Measurements from ENCODE around the gene TP53I3.
"Not testable (repeated sequence)": the region's sequence is repeated elsewhere in the genome, so short reads cannot be mapped to it uniquely, and the experiment has no call there.

TP53I3 gene

GRCh38 chr2:24054366-24055010, 30.1 kb downstream of the TP53I3 start:
- DNase-seq (ENCODE audit: low read depth): no peak

- DNase-seq (ENCODE audit: low read depth): no peak
These were observed 31.7 kb downstream of the TP53I3 start for GRCh38 chr2:24052951-24053350.

- no peak for DNase-seq (ENCODE audit: low read depth)
These were observed 32.8 kb downstream of the TP53I3 start for GRCh38 chr2:24051833-24052232.

DNA sequence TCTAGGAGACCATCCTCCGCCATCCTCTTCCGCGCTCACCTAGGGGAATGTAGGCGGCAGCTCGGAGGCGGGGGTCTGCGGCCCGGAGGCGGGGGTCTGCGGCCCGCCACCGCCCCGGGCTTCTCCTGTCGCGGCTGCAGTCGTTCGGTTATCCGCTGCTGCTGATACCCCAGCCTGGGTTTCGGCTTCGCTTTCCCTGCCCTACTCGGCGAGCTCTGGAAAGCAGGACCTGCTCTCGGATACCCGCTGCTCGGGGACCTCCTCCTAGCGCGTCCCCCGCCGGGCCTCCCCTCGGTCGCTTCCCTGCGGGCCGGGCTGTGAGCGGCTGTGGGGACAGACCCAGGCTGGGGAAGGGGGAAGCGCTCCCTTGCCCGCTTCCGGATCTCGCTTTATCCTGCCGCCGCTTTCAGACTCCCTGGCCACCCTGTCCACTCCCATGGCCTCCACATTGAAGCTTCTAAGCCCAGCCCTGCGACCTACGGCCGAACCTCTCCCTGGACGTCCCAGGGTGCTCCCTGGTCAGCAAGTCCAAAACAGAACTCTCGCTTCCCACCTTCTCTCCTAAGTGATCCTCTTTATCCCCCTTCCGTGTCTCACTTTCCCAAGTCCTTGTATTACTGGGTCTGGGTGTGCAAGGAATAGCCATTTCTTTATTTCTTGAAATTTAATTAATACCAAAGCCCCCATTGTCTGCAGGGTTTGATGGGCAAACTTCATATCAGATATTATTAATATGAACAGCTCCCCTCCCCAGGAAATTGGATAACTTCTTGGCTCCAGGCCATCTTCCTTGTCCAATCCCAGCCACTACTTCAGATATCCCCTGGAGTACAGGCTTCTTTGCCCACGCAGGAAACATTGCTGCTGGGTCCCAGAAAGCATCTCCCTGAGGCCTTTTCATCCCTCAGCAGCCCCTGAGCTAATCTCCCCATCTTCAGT, 34.3 kb downstream of the TP53I3 start:
- DNase-seq (ENCODE audit: low read depth): no peak

GRCh38 chr2:24049485-24050021, 35.1 kb downstream of the TP53I3 start, which contains the start of gene FKBP1B:
Gene FKBP1B, plus strand, starts transcription at chr2:24049741. Its CDS starts 109 bp downstream, at chr2:24049850.
- no peak for DNase-seq (ENCODE audit: low read depth)

DNA sequence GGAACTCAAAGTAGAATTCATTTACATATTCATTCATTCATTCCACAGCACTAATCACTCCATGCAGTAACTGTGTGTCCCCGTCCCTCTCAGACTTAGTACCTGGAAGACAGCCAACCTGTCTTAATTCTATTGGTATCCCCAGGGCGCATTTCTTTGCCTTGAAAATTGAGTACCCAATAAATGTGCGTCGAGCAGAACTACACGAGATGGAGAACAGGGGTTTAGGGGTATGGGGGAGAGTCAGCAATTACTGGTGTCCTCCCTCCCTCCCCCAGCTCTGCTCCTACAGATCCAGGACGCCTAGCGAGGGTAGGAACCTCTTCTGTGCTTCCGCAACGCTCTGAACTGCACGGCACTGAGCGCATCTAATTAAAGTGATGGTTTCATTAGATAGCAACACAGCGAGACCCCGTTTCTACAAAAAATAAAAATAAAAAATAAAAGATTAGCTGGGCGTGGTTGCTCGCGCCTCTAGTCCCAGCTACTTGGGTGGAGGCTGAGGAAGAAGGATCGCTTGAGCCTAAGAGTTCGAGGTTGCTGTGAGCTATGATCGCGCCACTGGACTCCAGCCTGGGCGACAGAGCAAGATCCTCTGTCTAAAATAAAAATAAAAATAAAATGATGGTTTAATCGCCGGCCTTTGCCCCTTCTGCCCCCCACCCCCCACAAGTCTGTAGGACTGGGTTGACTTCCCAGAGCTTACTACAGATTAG, 35.7 kb downstream of the TP53I3 start:
- DNase-seq (ENCODE audit: low read depth): no peak

DNA sequence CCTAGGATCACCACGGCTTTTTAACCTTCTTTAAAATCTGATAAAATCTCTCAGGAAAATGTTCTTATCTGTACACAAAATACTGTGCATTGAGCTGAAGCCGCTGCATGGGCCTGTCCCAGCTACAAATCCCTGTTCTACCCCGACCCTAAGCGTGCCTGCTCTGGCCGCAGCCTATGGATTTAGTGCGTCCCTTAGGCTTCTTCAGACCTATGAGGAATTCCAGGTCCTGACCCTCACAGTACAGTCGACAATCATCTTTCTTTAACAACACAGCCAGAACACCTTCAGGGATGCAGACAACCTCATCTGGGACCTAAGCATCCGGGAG, 37.0 kb downstream of the TP53I3 start:
- no peak for DNase-seq (ENCODE audit: low read depth)

DNA sequence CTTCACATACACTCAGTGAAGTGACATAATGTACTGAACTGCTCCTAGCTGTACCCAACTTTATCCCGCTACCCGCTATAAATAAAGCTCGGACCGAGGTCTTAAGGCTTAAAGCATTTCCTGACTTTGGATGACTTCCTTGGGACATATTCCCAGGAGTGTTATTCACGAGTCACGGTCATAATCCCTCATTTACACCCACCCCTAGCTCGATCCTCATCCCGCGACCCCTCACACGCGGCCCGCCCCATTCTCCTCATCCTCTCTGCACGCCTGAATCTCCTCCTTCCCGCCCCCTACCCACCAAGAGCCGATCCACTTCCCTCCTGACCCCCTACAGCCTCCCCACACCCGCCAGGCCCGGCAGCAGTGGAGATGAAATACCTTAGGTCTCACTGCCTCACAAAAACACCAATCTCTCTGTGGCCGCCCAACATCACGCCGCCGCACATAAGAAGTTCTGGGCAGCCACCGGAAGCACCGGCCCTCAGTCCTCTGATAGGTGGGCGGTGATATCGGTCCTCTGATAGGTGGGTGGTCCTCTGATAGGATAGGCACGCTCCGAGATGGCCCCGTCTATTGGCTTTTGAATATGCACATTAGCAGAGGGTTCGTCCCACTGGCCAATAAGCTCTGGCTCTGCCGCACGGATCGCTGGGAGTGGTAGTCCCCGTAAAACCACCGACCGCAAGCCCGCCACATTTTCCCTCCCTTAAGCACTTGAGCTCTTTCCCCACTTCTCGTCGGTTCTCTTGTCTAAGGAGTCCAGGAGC, 37.5 kb downstream of the TP53I3 start, which contains the start of gene WDCP:
Gene WDCP (minus strand): TSS at position 462 of the 773 bp plus-strand sequence. CDS start 7,897 bp downstream, outside the sequence.
- DNase-seq (ENCODE audit: low read depth): peak; percentile 95

DNA sequence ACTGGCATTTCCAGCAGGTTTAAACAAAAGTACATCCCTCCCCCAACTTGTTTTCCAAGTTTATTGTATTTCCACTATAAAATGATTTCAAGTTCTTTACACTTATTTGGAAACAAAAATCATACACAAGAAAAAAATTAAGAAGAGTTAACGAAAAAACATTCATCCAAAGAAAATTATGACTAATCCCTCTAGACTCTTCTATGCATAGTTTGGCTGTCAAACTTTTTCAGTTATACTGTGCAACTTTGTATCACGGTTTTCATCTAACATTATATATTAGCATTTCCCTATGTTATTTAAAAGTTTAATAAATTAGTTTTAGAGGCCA, 38.1 kb downstream of the TP53I3 start:
- DNase-seq (ENCODE audit: low read depth): no peak

GRCh38 chr2:24045511-24046508, 38.8 kb downstream of the TP53I3 start:
- DNase-seq (ENCODE audit: low read depth): no peak

GRCh38 chr2:24043133-24043532, 41.5 kb downstream of the TP53I3 start:
- not testable (repeated sequence) for DNase-seq (ENCODE audit: low read depth)

DNA sequence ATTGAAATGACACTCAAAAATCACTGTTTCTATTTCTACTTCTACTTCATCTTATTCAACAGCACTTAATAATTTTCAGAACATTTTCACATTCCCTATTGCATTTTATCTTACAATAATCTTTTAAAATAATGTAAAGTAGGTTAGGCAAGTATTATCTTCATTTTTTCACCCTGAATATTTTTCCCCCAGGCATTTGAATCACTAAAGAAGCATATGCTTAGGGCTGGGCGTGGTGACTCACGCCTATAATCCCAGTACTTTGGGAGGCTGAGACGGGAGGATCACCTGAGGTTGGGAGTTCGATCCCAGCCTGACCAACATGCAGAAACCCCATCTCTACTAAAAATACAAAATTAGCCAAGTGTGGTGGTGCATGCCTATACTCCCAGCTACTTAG, 44.1 kb downstream of the TP53I3 start:
- DNase-seq (ENCODE audit: low read depth): no peak

GRCh38 chr2:24038786-24039499, 45.7 kb downstream of the TP53I3 start:
- DNase-seq (ENCODE audit: low read depth): no peak
